Mucosa of rectum (tissue), 2 donors: ENCODE data around the gene LCP1.

Experiments used
- H3K27ac ChIP-seq, 2 donors: one replicate each; pipeline ENCODE4 v1.7.0; 2013; ENCODE audit warnings: inconsistent platforms in 2 of 2, low read depth in 2 of 2, low read length in 2 of 2
- H3K27me3 ChIP-seq, 2 donors: one replicate each; pipeline ENCODE4 v1.7.0; 2013; ENCODE audit warnings: low read length in 2 of 2; ENCODE audit not compliant: control insufficient read depth in 2 of 2, insufficient read depth in 2 of 2
- H3K36me3 ChIP-seq, 2 donors: one replicate each; pipeline ENCODE4 v1.7.0; 2013; ENCODE audit warnings: low read length in 2 of 2; ENCODE audit not compliant: control insufficient read depth in 2 of 2, insufficient read depth in 2 of 2
- H3K4me1 ChIP-seq, 2 donors: one replicate each; pipeline ENCODE4 v1.7.0; 2013; ENCODE audit warnings: low read length in 2 of 2, mild to moderate bottlenecking in 1 of 2; ENCODE audit not compliant: control insufficient read depth in 2 of 2, insufficient read depth in 2 of 2
- H3K4me3 ChIP-seq, 2 donors: one replicate each; pipeline ENCODE4 v1.7.0; 2013; ENCODE audit warnings: low read length in 2 of 2
- H3K9ac ChIP-seq, 2 donors: one replicate each; pipeline ENCODE4 v1.7.0; 2013; ENCODE audit warnings: low read length in 2 of 2, low read depth in 1 of 2, mild to moderate bottlenecking in 1 of 2
- H3K9me3 ChIP-seq, 2 donors: one replicate each; pipeline ENCODE4 v1.7.0; 2013; ENCODE audit warnings: low read length in 2 of 2; ENCODE audit not compliant: control insufficient read depth in 2 of 2
- donor health status: healthy.
- donor health status: Normal muscosa, but diverticular disease.

LCP1 gene

DNA sequence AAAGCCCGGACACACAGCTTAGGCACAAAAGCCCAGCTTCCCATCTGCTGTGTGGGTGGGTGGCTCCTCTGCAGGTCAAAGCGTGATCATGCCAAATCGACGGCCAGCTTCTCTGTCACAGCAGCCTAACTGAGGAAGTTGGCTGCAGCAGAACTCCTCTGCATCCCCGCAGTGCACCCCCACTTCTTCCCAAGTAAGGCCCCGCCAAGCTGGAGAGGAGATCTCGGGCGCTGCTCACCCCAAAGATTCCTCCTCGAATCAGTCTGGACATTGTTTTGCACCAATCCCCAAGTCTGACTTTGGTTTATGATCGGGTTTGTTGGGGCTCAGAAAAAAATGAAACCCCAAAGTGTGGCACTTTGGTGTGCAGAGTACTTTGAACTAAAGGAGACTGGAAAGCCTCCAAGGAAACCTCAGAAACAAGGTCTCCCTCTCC, 57.4 kb downstream of the LCP1 start:
- no peak overlapping the region for H3K9ac ChIP-seq

DNA sequence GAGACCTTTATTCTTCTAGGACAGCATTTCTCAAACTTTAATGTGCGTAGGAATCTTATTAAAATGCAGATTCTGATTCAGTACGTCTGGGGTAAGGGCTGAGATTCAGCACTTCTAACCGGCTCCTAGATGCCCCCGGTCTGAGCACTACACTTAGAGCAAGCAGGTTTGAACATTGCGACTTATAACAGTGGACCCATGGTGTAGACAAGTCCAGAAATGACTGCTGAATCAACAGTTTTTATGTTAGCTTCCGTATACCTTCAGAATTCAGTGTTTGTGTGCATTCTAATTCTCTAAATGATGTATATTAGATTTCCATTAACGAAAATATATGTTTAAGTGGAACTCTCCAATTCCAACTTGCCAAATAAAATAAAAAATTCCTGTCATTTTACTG, 59.7 kb downstream of the LCP1 start:
- H3K27me3 ChIP-seq, result no peaks in the 10 kb centered on the region
- no peaks in the 10 kb centered on the region for H3K4me1 ChIP-seq
- no peak overlapping the region for H3K27ac ChIP-seq
- H3K36me3 ChIP-seq, result no peaks in the 10 kb centered on the region
- H3K4me3 ChIP-seq, result no peak overlapping the region
- H3K9me3 ChIP-seq, result no peaks in the 10 kb centered on the region
- H3K9ac ChIP-seq, result no peak overlapping the region

More for the DNA sequence above, 57.4 kb downstream of the LCP1 start:
- H3K36me3 ChIP-seq, result no peaks in the 10 kb centered on the region
- no peak overlapping the region for H3K4me3 ChIP-seq
- H3K4me1 ChIP-seq, result no peaks in the 10 kb centered on the region
- no peaks in the 10 kb centered on the region for H3K27me3 ChIP-seq
- H3K9me3 ChIP-seq, result no peaks in the 10 kb centered on the region
- H3K27ac ChIP-seq, result no peak overlapping the region

DNA sequence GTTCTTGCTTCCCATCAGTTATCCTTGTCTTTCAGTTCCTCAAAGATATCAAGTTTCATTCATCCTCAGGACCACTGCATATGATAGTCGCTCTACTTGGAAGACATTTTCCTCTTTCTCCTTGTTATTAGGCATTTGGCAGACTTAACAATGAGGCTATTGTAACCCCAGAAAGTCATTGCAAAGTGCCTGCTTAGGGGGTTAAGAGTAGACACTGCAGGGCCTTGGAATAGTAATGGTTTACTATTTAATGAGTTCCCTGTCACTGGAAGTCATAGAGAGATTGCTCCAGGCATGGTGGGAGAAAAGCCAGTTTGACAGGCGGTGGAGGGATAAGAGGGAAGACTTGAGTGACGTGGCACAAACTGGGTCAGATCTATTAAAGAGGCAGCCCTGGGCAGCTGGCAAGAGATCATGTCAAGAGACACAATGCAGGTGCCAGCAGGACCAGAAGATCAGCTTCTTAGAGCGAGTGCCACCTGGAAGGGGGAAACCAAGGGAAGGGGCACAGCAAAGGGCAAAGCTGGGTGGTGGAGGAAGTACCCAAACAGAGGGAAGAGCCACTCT, 60.3 kb downstream of the LCP1 start:
- no peak overlapping the region for H3K27ac ChIP-seq
- H3K36me3 ChIP-seq, result no peaks in the 10 kb centered on the region
- H3K9ac ChIP-seq, result no peak overlapping the region
- no peaks in the 10 kb centered on the region for H3K9me3 ChIP-seq
- H3K4me3 ChIP-seq, result no peak overlapping the region
- no peaks in the 10 kb centered on the region for H3K27me3 ChIP-seq
- H3K4me1 ChIP-seq, result no peaks in the 10 kb centered on the region

GRCh38 chr13:46121033-46121432, 60.9 kb downstream of the LCP1 start:
- H3K9ac ChIP-seq, result no peak overlapping the region
- no peaks in the 10 kb centered on the region for H3K36me3 ChIP-seq
- H3K27ac ChIP-seq, result no peak overlapping the region
- no peaks in the 10 kb centered on the region for H3K27me3 ChIP-seq
- no peaks in the 10 kb centered on the region for H3K4me1 ChIP-seq
- no peak overlapping the region for H3K4me3 ChIP-seq
- no peaks in the 10 kb centered on the region for H3K9me3 ChIP-seq

GRCh38 chr13:46119883-46120614, 61.9 kb downstream of the LCP1 start:
- Histone ChIP-seq H3K9me3 (no peaks in the 10 kb centered on the region), H3K9ac (no peak overlapping the region), H3K36me3 (no peaks in the 10 kb centered on the region), H3K4me3 (no peak overlapping the region), H3K27me3 (no peaks in the 10 kb centered on the region), H3K4me1 (no peaks in the 10 kb centered on the region), H3K27ac (no peak overlapping the region)

DNA sequence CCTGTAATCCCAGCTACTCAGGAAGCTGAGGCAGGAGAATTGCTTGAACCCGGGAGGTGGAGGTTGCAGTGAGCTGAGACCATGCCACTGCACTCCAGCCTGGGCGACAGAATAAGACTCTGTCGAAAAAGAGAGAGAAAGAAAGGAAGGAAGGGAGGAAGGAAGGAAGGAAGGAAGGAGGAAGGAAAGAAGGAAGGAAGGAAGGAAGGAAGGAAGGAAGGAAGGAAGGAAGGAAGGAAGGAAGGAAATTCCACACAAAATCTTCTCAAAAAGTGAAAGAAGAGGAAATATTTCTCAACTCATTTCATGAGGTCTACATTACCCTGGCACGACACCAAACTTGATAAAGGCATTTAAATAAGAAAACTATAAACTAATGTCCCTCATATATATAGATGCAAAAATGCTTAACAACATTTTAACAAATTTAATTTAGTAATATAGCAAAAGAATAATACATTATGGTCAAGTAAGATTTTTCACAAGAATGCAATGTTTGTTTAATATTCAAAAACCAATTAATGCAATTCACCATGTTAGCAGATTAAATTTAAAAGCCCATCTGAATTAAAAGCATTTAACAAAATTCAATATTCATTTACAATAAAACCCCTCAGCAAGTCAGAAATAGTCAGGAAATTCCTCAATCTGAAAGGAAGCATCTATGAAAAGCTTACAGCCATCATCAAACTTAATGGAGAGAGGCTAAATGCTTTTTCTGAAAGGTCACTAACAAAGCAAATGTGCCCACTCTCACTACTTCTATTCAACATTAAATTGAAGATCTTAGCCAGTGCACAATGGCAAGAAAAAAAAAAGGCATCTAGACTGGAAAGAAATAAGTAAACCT, 65.1 kb downstream of the LCP1 start:
- Histone ChIP-seq H3K27ac (no peak overlapping the region), H3K36me3 (no peaks in the 10 kb centered on the region), H3K27me3 (no peaks in the 10 kb centered on the region), H3K9ac (no peak overlapping the region), H3K9me3 (no peaks in the 10 kb centered on the region), H3K4me1 (no peaks in the 10 kb centered on the region), H3K4me3 (no peak overlapping the region)

- no peaks in the 10 kb centered on the region for H3K9me3 ChIP-seq
- no peak overlapping the region for H3K9ac ChIP-seq
- H3K4me3 ChIP-seq, result no peak overlapping the region
- no peaks in the 10 kb centered on the region for H3K36me3 ChIP-seq
- peaks cover 2 to 3% of the 10 kb centered on the region in 2 donors for H3K27me3 ChIP-seq
- no peak overlapping the region for H3K27ac ChIP-seq
- no peaks in the 10 kb centered on the region for H3K4me1 ChIP-seq
Observed at GRCh38 chr13:46114613-46115012, 67.4 kb downstream of the LCP1 start.

DNA sequence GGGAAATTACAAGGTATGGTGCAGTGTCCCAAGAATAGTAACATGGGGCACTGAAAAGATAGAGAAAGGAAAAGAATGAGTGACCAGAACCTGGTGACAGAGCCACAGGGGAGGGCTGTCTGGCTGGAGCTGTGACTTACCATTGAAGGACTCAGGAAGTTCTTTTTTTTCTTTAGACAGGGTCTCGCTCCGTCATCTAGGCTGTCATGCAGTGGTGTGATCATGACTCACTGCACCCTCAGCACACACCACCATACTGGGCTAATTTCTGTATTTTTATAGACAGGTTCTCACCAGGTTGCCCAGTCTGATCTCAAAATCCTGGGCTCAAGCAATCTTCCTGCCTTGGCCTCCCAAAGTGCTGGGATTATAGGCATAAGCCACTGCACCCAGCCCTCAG, 68.4 kb downstream of the LCP1 start:
- Histone ChIP-seq H3K27me3 (peaks cover 2 to 3% of the 10 kb centered on the region in 2 donors), H3K36me3 (no peaks in the 10 kb centered on the region), H3K9ac (no peak overlapping the region), H3K4me3 (no peak overlapping the region), H3K27ac (no peak overlapping the region), H3K4me1 (no peaks in the 10 kb centered on the region), H3K9me3 (no peaks in the 10 kb centered on the region)

GRCh38 chr13:46111151-46111550, 70.8 kb downstream of the LCP1 start:
- H3K36me3 ChIP-seq, result no peaks in the 10 kb centered on the region
- H3K9me3 ChIP-seq, result no peaks in the 10 kb centered on the region
- no peaks in the 10 kb centered on the region for H3K4me1 ChIP-seq
- H3K9ac ChIP-seq, result no peak overlapping the region
- H3K4me3 ChIP-seq, result no peak overlapping the region
- H3K27ac ChIP-seq, result no peak overlapping the region
- H3K27me3 ChIP-seq, result peaks cover 2 to 3% of the 10 kb centered on the region in 2 donors

- Histone ChIP-seq H3K27me3 (peaks cover 3 to 4% of the 10 kb centered on the region in 2 donors), H3K36me3 (no peaks in the 10 kb centered on the region), H3K4me3 (no peak overlapping the region), H3K27ac (no peak overlapping the region), H3K9me3 (no peaks in the 10 kb centered on the region), H3K9ac (no peak overlapping the region), H3K4me1 (no peaks in the 10 kb centered on the region)
Observed at GRCh38 chr13:46109451-46109850, 72.5 kb downstream of the LCP1 start.
